Measurements from ENCODE around the gene NASP.

Gene NASP

GRCh38 chr1:45647248-45648021 lies 63.6 kb downstream of the NASP start:
- no peak overlapping the region for H3K4me3 ChIP-seq (ENCODE audit: low read depth, low read length)
- TF ChIP-seq CTCF (IDR thresholded peaks at IDR 0.05; ENCODE audit: borderline replicate concordance, insufficient read depth, low read depth, low read length): no peak

- H3K4me3 ChIP-seq (ENCODE audit: low read depth, low read length): no peak overlapping the region
- TF ChIP-seq CTCF (IDR thresholded peaks at IDR 0.05; ENCODE audit: borderline replicate concordance, insufficient read depth, low read depth, low read length): no peak
Observed at GRCh38 chr1:45654540-45655280, 70.9 kb downstream of the NASP start.

GRCh38 chr1:45656573-45657226 lies 72.9 kb downstream of the NASP start:
- TF ChIP-seq CTCF (IDR thresholded peaks at IDR 0.05; ENCODE audit: borderline replicate concordance, insufficient read depth, low read depth, low read length): no peak
- no peak overlapping the region for H3K4me3 ChIP-seq (ENCODE audit: low read depth, low read length)

GRCh38 chr1:45658171-45658570 lies 74.3 kb downstream of the NASP start:
- no peak for TF ChIP-seq CTCF (IDR thresholded peaks at IDR 0.05; ENCODE audit: borderline replicate concordance, insufficient read depth, low read depth, low read length)
- H3K4me3 ChIP-seq (ENCODE audit: low read depth, low read length): no peak overlapping the region

- TF ChIP-seq CTCF (IDR thresholded peaks at IDR 0.05; ENCODE audit: borderline replicate concordance, insufficient read depth, low read depth, low read length): no peak
Observed at GRCh38 chr1:45659222-45659621, 75.4 kb downstream of the NASP start.

GRCh38 chr1:45660336-45660735 lies 76.5 kb downstream of the NASP start:
- no peak for TF ChIP-seq CTCF (IDR thresholded peaks at IDR 0.05; ENCODE audit: borderline replicate concordance, insufficient read depth, low read depth, low read length)
- no peak overlapping the region for H3K4me3 ChIP-seq (ENCODE audit: low read depth, low read length)

More at GRCh38 chr1:45659222-45659621, 75.4 kb downstream of the NASP start:
- H3K4me3 ChIP-seq (ENCODE audit: low read depth, low read length): no peak overlapping the region
